GM18519 (cell line): ENCODE measurements around the gene SPATA17.
A peak's percentile ranks its signal among the peaks of the same experiment; 100 is the strongest.
"Not testable (repeated sequence)": the region's sequence is repeated elsewhere in the genome, so short reads cannot be mapped to it uniquely, and the experiment has no call there.

ENCODE experiments used
- ATAC-seq: cut with Tn5 transposase; IDR thresholded peaks from one replicate; pipeline ENCODE4 v1.9.1; 2021; ENCODE audit warnings: mild to moderate bottlenecking, moderate library complexity; ENCODE audit not compliant: unreplicated experiment, low FRiP score

Gene SPATA17, protein sequence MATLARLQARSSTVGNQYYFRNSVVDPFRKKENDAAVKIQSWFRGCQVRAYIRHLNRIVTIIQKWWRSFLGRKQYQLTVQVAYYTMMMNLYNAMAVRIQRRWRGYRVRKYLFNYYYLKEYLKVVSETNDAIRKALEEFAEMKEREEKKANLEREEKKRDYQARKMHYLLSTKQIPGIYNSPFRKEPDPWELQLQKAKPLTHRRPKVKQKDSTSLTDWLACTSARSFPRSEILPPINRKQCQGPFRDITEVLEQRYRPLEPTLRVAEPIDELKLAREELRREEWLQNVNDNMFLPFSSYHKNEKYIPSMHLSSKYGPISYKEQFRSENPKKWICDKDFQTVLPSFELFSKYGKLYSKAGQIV

GRCh38 chr1:217630711-217631591 is at the start of gene SPATA17, which contains the start of gene GPATCH2:
Gene SPATA17 (plus strand): TSS chr1:217631344. CDS start chr1:217631379, 35 bp downstream.
Gene GPATCH2 (minus strand): TSS chr1:217631090. CDS start chr1:217630971, 119 bp downstream.
- peak; percentile 95 for ATAC-seq

GRCh38 chr1:217584286-217584811 is 46.8 kb upstream of the SPATA17 start:
- not testable (repeated sequence) for ATAC-seq

GRCh38 chr1:217585577-217585976 is 45.6 kb upstream of the SPATA17 start:
- ATAC-seq, result no peak

DNA sequence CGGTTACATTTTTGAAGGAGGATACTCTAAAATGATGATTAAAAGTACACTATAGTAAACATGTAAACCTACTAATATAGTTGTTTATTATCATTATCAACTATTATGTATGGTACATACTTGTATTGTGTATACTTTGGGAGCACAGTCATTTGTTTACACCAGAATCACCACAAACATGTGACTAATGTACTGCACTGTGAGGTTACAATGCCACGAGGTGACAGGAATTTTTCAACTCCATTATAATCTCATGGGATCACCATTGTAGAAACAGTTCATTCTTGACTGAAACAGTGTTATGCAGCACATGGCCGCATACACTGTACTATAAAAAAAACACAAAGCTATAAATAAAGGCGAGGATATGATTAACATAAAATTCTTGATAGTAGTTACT is 44.6 kb upstream of the SPATA17 start:
- no peak for ATAC-seq

GRCh38 chr1:217590598-217590997 is 40.5 kb upstream of the SPATA17 start:
- no peak for ATAC-seq

GRCh38 chr1:217599154-217599553 is 32.0 kb upstream of the SPATA17 start:
- no peak for ATAC-seq

- no peak for ATAC-seq
Observed at GRCh38 chr1:217602380-217602779, 28.8 kb upstream of the SPATA17 start.

DNA sequence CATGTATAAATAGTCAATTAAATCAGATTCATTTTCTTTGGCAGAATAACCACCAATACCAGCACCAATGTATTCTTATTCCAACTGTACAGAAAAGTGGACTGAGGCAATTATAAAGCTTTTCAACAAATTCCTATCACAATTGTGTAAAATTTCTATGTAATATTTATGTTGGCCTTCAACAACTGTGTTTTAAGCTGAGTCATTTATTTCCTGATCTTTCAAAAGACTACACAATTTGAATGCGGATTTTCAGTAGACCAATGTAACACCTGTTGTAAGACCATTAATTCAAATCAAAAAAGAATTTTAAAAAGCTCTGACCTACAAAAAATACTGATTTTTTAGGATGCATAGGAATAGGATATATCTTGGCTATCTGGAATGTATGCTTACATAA is 25.8 kb upstream of the SPATA17 start:
- no peak for ATAC-seq

DNA sequence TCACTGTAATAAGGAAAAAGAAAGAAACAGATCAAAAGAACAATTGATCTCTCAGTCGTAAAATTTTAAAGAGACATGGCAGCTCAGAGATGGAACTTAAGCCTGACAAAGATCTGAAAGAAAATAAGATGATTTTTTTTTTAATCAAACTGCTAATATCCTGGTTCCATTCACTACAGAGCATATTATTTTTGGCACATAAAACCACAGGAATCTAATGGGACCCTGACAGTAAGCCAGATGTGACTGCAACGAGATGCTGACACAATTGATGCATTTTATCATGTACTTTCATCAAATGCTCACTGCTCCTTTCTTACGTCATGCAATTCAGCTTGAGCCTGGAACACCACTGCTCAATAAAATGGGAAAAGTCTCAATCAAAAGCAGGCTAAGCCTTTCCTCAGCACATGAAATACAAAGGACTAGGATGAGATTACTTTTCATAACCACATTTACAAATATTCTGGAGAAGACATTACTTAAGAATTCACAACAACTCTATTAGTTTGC is 16.9 kb upstream of the SPATA17 start:
- no peak for ATAC-seq

DNA sequence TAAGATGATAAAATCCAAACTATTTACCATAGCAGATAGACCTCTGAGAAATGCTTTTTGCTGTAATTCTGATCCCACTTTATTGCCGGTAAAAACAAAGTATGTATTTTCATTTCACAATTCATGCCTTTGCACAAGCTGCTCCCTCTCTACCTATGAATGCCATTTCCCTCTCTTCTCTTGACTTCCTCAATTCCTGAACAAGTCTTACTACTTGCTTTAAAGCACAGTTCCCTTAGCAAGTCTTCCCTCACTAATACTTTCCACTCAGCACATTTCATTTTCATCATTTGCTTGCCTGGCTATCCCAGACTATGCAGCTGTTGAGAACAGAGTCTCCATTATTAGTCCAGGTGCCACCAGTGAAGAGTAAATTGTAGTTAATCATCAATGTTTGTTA is 14.0 kb upstream of the SPATA17 start:
- ATAC-seq, result no peak

DNA sequence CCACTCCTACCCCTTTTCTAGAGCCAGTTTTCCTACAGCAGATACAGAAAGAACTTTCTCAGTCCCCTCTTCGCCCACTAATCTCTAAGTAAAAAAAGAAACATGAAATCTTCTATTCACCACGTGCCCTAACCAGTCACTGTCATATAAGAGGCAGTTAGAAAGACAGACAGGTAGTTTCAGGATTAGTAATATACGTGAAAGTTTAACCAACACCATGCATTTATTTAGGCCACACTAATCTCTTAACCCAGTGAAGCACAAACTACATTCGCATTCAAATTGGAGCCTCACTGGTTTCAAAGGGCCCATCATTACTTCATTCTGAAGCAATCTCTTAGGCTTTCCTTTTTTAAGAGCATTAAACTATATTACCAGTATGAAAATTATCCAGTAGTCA is 10.3 kb upstream of the SPATA17 start:
- peak; percentile 100 for ATAC-seq

DNA sequence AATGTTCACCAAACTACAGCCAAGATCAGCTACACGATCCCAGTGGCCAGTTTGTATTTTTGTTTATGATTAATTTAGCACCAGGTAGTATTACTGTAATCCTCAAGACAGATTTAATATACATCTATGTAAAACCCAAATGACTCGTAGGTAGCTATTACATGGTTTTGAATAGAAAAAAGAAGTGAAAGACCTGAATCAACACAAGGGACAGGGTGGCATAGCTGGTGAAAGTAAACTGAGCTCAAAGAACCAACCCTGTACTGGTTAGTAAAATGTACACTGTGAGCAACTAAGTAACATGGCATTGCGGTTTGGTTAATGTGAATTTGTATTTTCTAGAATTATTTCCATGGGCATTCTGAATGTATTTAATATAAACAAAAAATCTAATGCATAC is 9.1 kb upstream of the SPATA17 start:
- ATAC-seq, result no peak

- no peak for ATAC-seq
Observed at GRCh38 chr1:217626321-217626720, 4.8 kb upstream of the SPATA17 start.

DNA sequence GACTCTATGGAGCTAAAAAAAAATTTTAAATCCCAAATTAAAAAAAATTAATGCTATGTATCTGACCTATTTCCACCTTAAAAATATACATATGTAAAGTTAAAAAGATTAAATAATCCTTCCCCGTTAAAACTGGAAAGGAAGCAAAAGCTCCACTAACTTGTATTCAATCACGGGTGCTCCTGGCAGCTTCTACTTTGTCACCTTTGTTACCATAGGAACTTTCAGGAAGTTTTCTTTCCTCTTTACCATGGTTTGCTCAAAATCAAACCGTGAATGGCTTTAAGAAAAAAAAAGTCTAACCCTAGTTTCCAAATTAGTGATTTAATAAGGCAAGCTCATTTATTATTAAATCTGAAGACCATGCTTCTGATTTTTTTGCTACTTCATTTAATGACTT is 3.7 kb upstream of the SPATA17 start:
- no peak for ATAC-seq

- no peak for ATAC-seq
Observed at GRCh38 chr1:217642455-217642854, 11.3 kb downstream of the SPATA17 start.

GRCh38 chr1:217647791-217648190 is 16.6 kb downstream of the SPATA17 start:
- no peak for ATAC-seq

DNA sequence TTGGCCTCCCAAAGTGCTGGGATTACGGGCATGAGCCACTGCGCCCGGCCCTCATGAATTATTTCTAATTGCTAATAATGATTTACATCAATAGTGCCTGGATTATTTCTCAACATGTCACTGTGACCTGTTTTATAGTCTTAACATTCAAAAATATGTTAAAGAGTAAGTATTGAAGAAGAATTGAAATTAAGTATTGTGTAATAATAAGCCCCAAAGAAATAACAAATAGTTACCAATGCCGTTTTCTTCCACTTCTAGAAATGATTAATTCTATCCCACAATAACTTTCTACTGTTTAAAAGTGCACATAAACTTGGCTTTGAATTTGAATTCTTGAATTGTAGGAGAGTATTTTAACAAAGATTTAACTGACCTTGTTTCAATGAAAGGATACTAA is 19.5 kb downstream of the SPATA17 start:
- ATAC-seq, result no peak

GRCh38 chr1:217660353-217661062 is 29.4 kb downstream of the SPATA17 start:
- peak; percentile 79 for ATAC-seq

DNA sequence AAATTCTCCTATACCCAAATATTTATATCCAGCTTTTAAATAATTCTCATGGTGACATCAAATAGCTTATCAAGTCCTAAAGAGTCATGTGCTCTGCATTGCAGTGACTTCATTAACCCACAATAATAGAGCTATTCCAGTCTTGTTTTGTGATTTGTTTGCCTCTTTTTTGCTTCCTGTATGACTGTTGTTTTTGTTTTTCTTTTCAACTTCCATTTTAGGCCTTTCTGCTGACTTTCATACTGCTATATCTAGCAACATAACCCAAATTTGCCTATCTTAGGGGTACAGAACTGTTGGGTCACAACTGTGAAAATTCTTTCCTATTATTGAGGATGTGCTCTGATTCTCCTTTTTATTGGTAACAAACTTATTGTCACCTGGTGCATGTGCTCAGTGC is 30.3 kb downstream of the SPATA17 start:
- no peak for ATAC-seq

DNA sequence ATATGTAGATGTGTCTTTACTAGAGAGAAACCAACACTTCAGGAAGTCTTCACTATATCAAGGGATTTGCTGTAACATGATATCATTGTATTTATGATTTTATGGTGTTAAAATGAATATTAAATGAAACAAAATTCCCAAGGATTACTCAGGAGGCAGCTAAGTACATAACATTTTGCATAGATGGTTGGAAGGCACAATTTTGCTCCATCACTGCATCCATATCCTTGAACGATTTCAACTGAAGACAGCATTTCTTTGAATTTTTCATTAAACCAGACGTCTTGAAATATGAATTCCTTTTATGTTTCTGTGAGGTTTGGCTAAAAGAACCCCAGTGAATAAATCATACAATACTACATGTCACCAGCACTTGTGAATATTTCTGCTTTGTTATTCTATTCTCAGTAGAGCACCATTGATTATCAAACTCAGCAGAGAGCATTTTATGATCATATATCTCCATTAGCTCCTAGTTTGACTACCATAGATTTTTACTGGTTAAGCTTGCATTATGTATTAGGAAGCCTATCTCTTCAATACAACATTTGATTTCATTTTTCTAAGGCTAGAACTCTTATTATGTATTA is 37.3 kb downstream of the SPATA17 start:
- no peak for ATAC-seq
